NCI-H2227 treated with DMSO at 0.1 percent for 48 hours (cell line): Measurements from ENCODE around the gene TBCA.

Experiments
- DNase-seq: peaks from one replicate; lab custom pipeline; 2025; lab: John Stamatoyannopoulos, UW

The TBCA gene

GRCh38 chr5:77775790-77776553 lies at the start of gene TBCA:
Gene TBCA, minus strand, starts transcription at chr5:77776339. Its CDS starts 82 bp downstream, at chr5:77776257.
- DNase-seq: peak; percentile 85

- DNase-seq: no peak
Observed at GRCh38 chr5:77824981-77825380, 48.8 kb upstream of the TBCA start.

GRCh38 chr5:77816686-77817085 lies 40.5 kb upstream of the TBCA start:
- DNase-seq: no peak

- DNase-seq: no peak
Observed at GRCh38 chr5:77812926-77813589, 36.9 kb upstream of the TBCA start.

- no peak for DNase-seq
Observed at GRCh38 chr5:77806213-77806843, 30.2 kb upstream of the TBCA start.

- no peak for DNase-seq
Observed at GRCh38 chr5:77798456-77798855, 22.3 kb upstream of the TBCA start.

GRCh38 chr5:77797136-77797535 lies 21.0 kb upstream of the TBCA start:
- no peak for DNase-seq

- no peak for DNase-seq
Observed at GRCh38 chr5:77795846-77796245, 19.7 kb upstream of the TBCA start.

- no peak for DNase-seq
Observed at GRCh38 chr5:77795268-77795667, 19.1 kb upstream of the TBCA start.

- DNase-seq: no peak
Observed at GRCh38 chr5:77791926-77792325, 15.8 kb upstream of the TBCA start.

- DNase-seq: no peak
Observed at GRCh38 chr5:77791356-77791755, 15.2 kb upstream of the TBCA start.

- no peak for DNase-seq
Observed at GRCh38 chr5:77785229-77785628, 9.1 kb upstream of the TBCA start.

GRCh38 chr5:77784735-77785134 lies 8.6 kb upstream of the TBCA start:
- no peak for DNase-seq

- DNase-seq: no peak
Observed at GRCh38 chr5:77781076-77781475, 4.9 kb upstream of the TBCA start.

GRCh38 chr5:77778881-77779438 lies 2.8 kb upstream of the TBCA start:
- DNase-seq: no peak

GRCh38 chr5:77778398-77778797 lies 2.3 kb upstream of the TBCA start:
- DNase-seq: no peak

- DNase-seq: no peak
Observed at GRCh38 chr5:77777911-77778310, 1.8 kb upstream of the TBCA start.

GRCh38 chr5:77777281-77777892 lies 1.2 kb upstream of the TBCA start:
- DNase-seq: no peak

- no peak for DNase-seq
Observed at GRCh38 chr5:77776554-77777206, 541 bp upstream of the TBCA start.

GRCh38 chr5:77774981-77775789 lies 954 bp downstream of the TBCA start:
- peak; percentile 3 for DNase-seq

GRCh38 chr5:77773734-77774280 lies 2.3 kb downstream of the TBCA start:
- DNase-seq: no peak
